ENCODE data around the gene NLRC3.

Gene NLRC3

DNA sequence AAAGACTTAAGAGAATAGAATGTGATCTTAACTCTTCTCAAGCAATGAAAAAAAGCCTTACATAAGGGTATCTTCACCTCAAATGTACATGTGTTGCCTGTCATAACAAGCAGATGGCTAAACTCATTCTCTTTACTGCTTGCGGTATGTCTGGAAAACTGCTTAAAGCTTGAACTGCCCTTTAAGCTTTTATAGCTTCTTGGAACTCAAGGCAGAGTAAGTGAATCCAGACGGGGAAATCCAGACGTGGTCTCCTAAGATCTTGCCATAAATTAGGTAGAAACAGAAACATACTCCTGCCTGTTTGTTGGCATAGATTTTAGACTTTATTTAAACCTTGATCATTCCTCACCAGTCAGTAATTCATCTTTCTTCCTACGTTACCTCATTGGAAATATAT, 56.8 kb downstream of the NLRC3 start:
- Histone ChIP-seq H3K9me3 (ENCODE audit: control insufficient read depth, insufficient read depth, low read depth, low read length) (no peaks in the 10 kb centered on the region), H3K27ac (ENCODE audit: extremely low read depth, low read depth, low read length) (no peak overlapping the region), H3K4me3 (ENCODE audit: low read depth, low read length) (no peak overlapping the region), H3K4me1 (ENCODE audit: control insufficient read depth, insufficient read depth, low read length) (no peaks in the 10 kb centered on the region), H3K36me3 (ENCODE audit: control insufficient read depth in 2 of 2, insufficient read depth in 1 of 2, low read length in 2 of 2) (peaks cover 13 to 80% of the 10 kb centered on the region in 2 experiments; a peak in 2 of 3 replicates)
- POLR2A ChIA-PET = no interaction called here
- TF ChIP-seq ZNF2 (tag by site-specific recombination; IDR thresholded peaks at IDR 0.05) = no peak
- no peak for TF ChIP-seq ZNF335 (tag by site-specific recombination; conservative IDR thresholded peaks at IDR 0.05)
- TF ChIP-seq MEIS1 (CRISPR knock-in tag; IDR thresholded peaks at IDR 0.05; ENCODE audit: borderline replicate concordance) = no peak
- TF ChIP-seq ZNF658 (tag by site-specific recombination; IDR thresholded peaks at IDR 0.05) = no peak
- no peak for TF ChIP-seq ZNF114 (tag by site-specific recombination; IDR thresholded peaks at IDR 0.05)
- TF ChIP-seq ZNF623 (tag by site-specific recombination; IDR thresholded peaks at IDR 0.05) = no peak
- no peak for TF ChIP-seq ZNF670 (tag by site-specific recombination; IDR thresholded peaks at IDR 0.05; ENCODE audit: low read depth)
- no peak for TF ChIP-seq ZNF10 (tag by site-specific recombination; IDR thresholded peaks at IDR 0.05)
- no peak for TF ChIP-seq ZSCAN30 (tag by site-specific recombination; IDR thresholded peaks at IDR 0.05)
- TF ChIP-seq, protein P1, sequence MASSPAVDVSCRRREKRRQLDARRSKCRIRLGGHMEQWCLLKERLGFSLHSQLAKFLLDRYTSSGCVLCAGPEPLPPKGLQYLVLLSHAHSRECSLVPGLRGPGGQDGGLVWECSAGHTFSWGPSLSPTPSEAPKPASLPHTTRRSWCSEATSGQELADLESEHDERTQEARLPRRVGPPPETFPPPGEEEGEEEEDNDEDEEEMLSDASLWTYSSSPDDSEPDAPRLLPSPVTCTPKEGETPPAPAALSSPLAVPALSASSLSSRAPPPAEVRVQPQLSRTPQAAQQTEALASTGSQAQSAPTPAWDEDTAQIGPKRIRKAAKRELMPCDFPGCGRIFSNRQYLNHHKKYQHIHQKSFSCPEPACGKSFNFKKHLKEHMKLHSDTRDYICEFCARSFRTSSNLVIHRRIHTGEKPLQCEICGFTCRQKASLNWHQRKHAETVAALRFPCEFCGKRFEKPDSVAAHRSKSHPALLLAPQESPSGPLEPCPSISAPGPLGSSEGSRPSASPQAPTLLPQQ (tag by site-specific recombination; IDR thresholded peaks at IDR 0.05) = no peak
- CTCF ChIA-PET = no interaction called here

DNA sequence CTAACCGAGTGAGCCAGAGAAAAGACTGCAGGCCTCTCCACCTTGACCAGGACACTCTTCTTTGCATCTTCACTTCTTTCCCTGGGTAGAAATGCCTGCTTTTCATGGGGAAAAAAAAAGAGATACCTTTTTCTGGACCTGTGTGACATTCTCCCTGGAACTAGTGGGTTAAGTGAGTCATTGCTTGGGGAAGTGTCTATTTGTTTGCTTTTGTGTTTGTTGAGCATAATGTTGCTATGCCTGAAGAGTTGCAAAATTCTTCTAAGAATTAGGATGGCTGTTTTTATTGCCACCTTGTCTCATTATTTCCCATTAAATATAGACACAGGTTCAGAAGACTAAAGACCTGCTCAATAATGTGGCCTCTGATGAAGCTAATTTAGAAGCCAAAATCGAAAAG, 57.6 kb downstream of the NLRC3 start:
- Histone ChIP-seq H3K36me3 (ENCODE audit: control insufficient read depth in 2 of 2, insufficient read depth in 1 of 2, low read length in 2 of 2) (peaks cover 13 to 80% of the 10 kb centered on the region in 2 experiments; a peak in 2 of 3 replicates), H3K4me1 (ENCODE audit: control insufficient read depth, insufficient read depth, low read length) (no peaks in the 10 kb centered on the region), H3K4me3 (ENCODE audit: low read depth, low read length) (no peak overlapping the region), H3K27ac (ENCODE audit: extremely low read depth, low read depth, low read length) (no peak overlapping the region), H3K9me3 (ENCODE audit: control insufficient read depth, insufficient read depth, low read depth, low read length) (no peaks in the 10 kb centered on the region)
- CTCF ChIA-PET = no interaction called here
- POLR2A ChIA-PET = no interaction called here
- TF ChIP-seq, protein P2, sequence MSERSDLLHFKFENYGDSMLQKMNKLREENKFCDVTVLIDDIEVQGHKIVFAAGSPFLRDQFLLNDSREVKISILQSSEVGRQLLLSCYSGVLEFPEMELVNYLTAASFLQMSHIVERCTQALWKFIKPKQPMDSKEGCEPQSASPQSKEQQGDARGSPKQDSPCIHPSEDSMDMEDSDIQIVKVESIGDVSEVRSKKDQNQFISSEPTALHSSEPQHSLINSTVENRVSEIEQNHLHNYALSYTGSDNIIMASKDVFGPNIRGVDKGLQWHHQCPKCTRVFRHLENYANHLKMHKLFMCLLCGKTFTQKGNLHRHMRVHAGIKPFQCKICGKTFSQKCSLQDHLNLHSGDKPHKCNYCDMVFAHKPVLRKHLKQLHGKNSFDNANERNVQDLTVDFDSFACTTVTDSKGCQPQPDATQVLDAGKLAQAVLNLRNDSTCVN (tag by site-specific recombination; optimal IDR thresholded peaks at IDR 0.05) = no peak
- TF ChIP-seq ZNF660 (tag by site-specific recombination; IDR thresholded peaks at IDR 0.05) (no peak), FEZF1 (tag by site-specific recombination; IDR thresholded peaks at IDR 0.05) (no peak), ZFP37 (tag by site-specific recombination; IDR thresholded peaks at IDR 0.05) (no peak), ZNF677 (tag by site-specific recombination; IDR thresholded peaks at IDR 0.05) (no peak), ZNF626 (tag by site-specific recombination; IDR thresholded peaks at IDR 0.05) (no peak), ZNF221 (tag by site-specific recombination; IDR thresholded peaks at IDR 0.05; ENCODE audit: borderline replicate concordance) (no peak), ZNF292 (tag by site-specific recombination; IDR thresholded peaks at IDR 0.05; ENCODE audit: borderline replicate concordance, low read depth) (no peak), ZNF16 (tag by site-specific recombination; IDR thresholded peaks at IDR 0.05; ENCODE audit: low read depth) (no peak), ZNF138 (tag by site-specific recombination; IDR thresholded peaks at IDR 0.05; ENCODE audit: borderline replicate concordance) (no peak), SCRT2 (tag by site-specific recombination; IDR thresholded peaks at IDR 0.05) (no peak), ZNF311 (tag by site-specific recombination; IDR thresholded peaks at IDR 0.05; ENCODE audit: borderline replicate concordance) (no peak), ZFHX2 (tag by site-specific recombination; conservative IDR thresholded peaks at IDR 0.05) (no peak), ZNF510 (tag by site-specific recombination; IDR thresholded peaks at IDR 0.05; ENCODE audit: insufficient replicate concordance) (no peak), ZBTB48 (tag by site-specific recombination; IDR thresholded peaks at IDR 0.05) (no peak)
- TF ChIP-seq, protein P3, sequence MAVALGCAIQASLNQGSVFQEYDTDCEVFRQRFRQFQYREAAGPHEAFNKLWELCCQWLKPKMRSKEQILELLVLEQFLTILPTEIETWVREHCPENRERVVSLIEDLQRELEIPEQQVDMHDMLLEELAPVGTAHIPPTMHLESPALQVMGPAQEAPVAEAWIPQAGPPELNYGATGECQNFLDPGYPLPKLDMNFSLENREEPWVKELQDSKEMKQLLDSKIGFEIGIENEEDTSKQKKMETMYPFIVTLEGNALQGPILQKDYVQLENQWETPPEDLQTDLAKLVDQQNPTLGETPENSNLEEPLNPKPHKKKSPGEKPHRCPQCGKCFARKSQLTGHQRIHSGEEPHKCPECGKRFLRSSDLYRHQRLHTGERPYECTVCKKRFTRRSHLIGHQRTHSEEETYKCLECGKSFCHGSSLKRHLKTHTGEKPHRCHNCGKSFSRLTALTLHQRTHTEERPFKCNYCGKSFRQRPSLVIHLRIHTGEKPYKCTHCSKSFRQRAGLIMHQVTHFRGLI (tag by site-specific recombination; IDR thresholded peaks at IDR 0.05) = no peak
- TF ChIP-seq, protein P4, sequence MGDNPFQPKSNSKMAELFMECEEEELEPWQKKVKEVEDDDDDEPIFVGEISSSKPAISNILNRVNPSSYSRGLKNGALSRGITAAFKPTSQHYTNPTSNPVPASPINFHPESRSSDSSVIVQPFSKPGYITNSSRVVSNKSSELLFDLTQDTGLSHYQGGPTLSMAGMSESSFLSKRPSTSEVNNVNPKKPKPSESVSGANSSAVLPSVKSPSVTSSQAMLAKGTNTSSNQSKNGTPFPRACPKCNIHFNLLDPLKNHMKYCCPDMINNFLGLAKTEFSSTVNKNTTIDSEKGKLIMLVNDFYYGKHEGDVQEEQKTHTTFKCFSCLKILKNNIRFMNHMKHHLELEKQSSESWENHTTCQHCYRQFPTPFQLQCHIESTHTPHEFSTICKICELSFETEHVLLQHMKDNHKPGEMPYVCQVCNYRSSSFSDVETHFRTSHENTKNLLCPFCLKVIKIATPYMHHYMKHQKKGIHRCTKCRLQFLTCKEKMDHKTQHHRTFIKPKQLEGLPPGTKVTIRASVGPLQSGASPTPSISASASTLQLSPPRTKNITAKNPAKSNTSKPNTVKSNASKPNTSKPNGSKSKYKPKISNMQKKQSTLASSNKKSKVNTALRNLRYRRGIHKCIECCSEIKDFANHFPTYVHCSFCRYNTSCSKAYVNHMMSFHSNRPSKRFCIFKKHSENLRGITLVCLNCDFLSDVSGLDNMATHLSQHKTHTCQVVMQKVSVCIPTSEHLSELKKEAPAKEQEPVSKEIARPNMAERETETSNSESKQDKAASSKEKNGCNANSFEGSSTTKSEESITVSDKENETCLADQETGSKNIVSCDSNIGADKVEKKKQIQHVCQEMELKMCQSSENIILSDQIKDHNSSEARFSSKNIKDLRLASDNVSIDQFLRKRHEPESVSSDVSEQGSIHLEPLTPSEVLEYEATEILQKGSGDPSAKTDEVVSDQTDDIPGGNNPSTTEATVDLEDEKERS (tag by site-specific recombination; IDR thresholded peaks at IDR 0.05) = no peak
- TF ChIP-seq, protein P5, sequence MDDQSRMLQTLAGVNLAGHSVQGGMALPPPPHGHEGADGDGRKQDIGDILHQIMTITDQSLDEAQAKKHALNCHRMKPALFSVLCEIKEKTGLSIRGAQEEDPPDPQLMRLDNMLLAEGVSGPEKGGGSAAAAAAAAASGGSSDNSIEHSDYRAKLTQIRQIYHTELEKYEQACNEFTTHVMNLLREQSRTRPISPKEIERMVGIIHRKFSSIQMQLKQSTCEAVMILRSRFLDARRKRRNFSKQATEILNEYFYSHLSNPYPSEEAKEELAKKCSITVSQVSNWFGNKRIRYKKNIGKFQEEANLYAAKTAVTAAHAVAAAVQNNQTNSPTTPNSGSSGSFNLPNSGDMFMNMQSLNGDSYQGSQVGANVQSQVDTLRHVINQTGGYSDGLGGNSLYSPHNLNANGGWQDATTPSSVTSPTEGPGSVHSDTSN (CRISPR knock-in tag; IDR thresholded peaks at IDR 0.05) = no peak
